HL-60 (cell line): ENCODE results near the gene BLOC1S1.

Experiments used
- DNase-seq, 2 experiments: peaks; one replicate each; pipeline ENCODE4 v3.0.0-alpha.2; 2010 to 2020; ENCODE audit warnings: low read depth in 1 of 2, low spot score in 1 of 2
- H3K27ac ChIP-seq: fragments of 250-450 bp; sonication (Bioruptor Pico); replicated peaks from 2 replicates; pipeline ENCODE4 v1.5.1; 2020; ENCODE audit warnings: mild to moderate bottlenecking, moderate library complexity
- H3K27me3 ChIP-seq: fragments of 250-450 bp; sonication (Bioruptor Pico); 2 replicates; pipeline ENCODE4 v1.5.1; 2021; ENCODE audit warnings: mild to moderate bottlenecking, moderate library complexity; ENCODE audit not compliant: insufficient read depth, poor library complexity, severe bottlenecking
- H3K4me3 ChIP-seq: replicated peaks from 2 replicates; pipeline ENCODE4 v1.5.1; 2011; ENCODE audit warnings: mild to moderate bottlenecking, control low read depth, low read length; ENCODE audit not compliant: insufficient read depth
- CTCF ChIP-seq: IDR thresholded peaks from one replicate; pipeline ENCODE4 v1.5.1; 2011; ENCODE audit warnings: low read length, control low read depth, inconsistent platforms; ENCODE audit not compliant: insufficient read depth
- GABPA ChIP-seq: IDR thresholded peaks from 2 replicates; pipeline ENCODE4 v1.6.1; 2012; ENCODE audit warnings: low read depth
- POLR2AphosphoS5 ChIP-seq: IDR thresholded peaks from 2 replicates; pipeline ENCODE4 v1.6.1; 2012; ENCODE audit warnings: low read depth
- REST ChIP-seq: IDR thresholded peaks from 2 replicates; pipeline ENCODE4 v1.6.1; 2012; ENCODE audit warnings: low read depth; ENCODE audit not compliant: insufficient replicate concordance
- SPI1 ChIP-seq: IDR thresholded peaks from 2 replicates; pipeline ENCODE4 v1.6.1; 2012; ENCODE audit warnings: low read depth, mild to moderate bottlenecking, borderline replicate concordance

Gene BLOC1S1

GRCh38 chr12:55698241-55698955 lies 17.4 kb upstream of the BLOC1S1 start:
- H3K27me3 ChIP-seq = no peaks in the 10 kb centered on the region
- DNase-seq = no peak
- H3K27ac ChIP-seq = no peak overlapping the region
- no peak overlapping the region for H3K4me3 ChIP-seq
- TF ChIP-seq CTCF = no peak
- no peak for TF ChIP-seq POLR2AphosphoS5
- TF ChIP-seq SPI1 = no peak
- no peak for TF ChIP-seq REST
- TF ChIP-seq GABPA = no peak

- Histone ChIP-seq H3K4me3 (no peak overlapping the region), H3K27me3 (no peaks in the 10 kb centered on the region), H3K27ac (no peak overlapping the region)
- DNase-seq = no peak
- TF ChIP-seq CTCF = no peak
- no peak for TF ChIP-seq REST
- no peak for TF ChIP-seq POLR2AphosphoS5
- TF ChIP-seq GABPA = no peak
- no peak for TF ChIP-seq SPI1
These were observed 16.9 kb upstream of the BLOC1S1 start for GRCh38 chr12:55698965-55699364.

- Histone ChIP-seq H3K27me3 (no peaks in the 10 kb centered on the region), H3K27ac (no peak overlapping the region), H3K4me3 (no peak overlapping the region)
- no peak for DNase-seq
- TF ChIP-seq CTCF (no peak), REST (no peak), GABPA (no peak)
These were observed 16.3 kb upstream of the BLOC1S1 start for GRCh38 chr12:55699471-55700055.
